IPS-20b (cell line): ENCODE results near the gene CEP89.

Experiments
- H3K27ac ChIP-seq: one replicate; pipeline ENCODE4 v1.5.1; 2013; ENCODE audit warnings: low read length
- H3K27me3 ChIP-seq: 2 replicates; pipeline ENCODE4 v1.6.1; 2013; ENCODE audit warnings: mild to moderate bottlenecking, low read length, inconsistent platforms; ENCODE audit not compliant: insufficient read depth
- H3K36me3 ChIP-seq: 2 replicates; pipeline ENCODE4 v1.6.1; 2013; ENCODE audit warnings: low read depth, mild to moderate bottlenecking, inconsistent platforms, low read length, moderate library complexity; ENCODE audit not compliant: insufficient read depth
- H3K4me1 ChIP-seq: 2 replicates; pipeline ENCODE4 v1.6.1; 2013; ENCODE audit warnings: mild to moderate bottlenecking, control low read depth, inconsistent platforms, low read length, moderate library complexity; ENCODE audit not compliant: insufficient read depth
- H3K4me3 ChIP-seq: 2 replicates; pipeline ENCODE4 v1.5.1; 2013; ENCODE audit warnings: mild to moderate bottlenecking, low read length, inconsistent platforms
- H3K9ac ChIP-seq: 2 replicates; pipeline ENCODE4 v1.6.1; 2013; ENCODE audit warnings: low read depth, mild to moderate bottlenecking, inconsistent platforms, low read length, moderate library complexity
- H3K9me3 ChIP-seq: 2 replicates; pipeline ENCODE4 v1.6.1; 2013; ENCODE audit warnings: mild to moderate bottlenecking, low read depth, low read length, inconsistent platforms; ENCODE audit not compliant: insufficient read depth

The CEP89 gene

DNA sequence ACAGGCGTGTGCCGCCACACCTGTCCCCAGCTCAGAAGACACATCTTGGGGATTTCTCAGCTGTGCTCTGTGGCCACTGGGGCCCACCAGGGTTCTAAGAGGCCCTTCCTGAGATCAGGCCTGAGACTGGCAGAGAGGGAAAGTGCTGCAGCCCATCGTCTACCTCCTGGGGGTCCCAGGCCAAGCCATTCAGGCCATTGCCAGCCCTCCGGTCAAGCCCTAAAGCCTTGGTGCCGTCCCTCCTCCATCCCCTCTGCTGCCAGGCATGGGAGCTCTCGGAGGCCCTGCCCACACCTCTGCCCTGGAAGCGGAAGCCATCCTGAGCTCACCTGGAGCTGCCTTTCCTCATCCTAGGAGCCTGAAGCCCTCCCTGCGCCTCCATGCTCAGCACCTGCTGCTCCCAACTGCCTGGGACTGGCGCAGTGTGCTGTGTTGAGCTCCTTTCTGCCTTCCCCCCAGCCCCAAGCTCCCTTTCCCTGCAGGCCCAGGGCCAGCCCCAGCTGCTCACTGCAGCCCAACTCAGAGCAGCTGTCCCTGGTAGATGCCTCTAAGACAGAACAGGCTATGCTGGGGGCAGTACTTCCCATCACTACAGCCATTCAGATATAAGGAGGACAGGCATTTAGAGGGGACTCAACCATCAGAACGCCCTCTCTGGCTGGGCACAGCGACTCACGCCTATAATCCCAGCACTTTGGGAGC, 105.0 kb downstream of the CEP89 start:
- no peaks in the 10 kb centered on the region for H3K27me3 ChIP-seq
- H3K27ac ChIP-seq, result no peak overlapping the region
- no peak overlapping the region for H3K9ac ChIP-seq
- no peaks in the 10 kb centered on the region for H3K36me3 ChIP-seq
- no peak overlapping the region for H3K4me3 ChIP-seq
- no peaks in the 10 kb centered on the region for H3K9me3 ChIP-seq
- no peaks in the 10 kb centered on the region for H3K4me1 ChIP-seq

DNA sequence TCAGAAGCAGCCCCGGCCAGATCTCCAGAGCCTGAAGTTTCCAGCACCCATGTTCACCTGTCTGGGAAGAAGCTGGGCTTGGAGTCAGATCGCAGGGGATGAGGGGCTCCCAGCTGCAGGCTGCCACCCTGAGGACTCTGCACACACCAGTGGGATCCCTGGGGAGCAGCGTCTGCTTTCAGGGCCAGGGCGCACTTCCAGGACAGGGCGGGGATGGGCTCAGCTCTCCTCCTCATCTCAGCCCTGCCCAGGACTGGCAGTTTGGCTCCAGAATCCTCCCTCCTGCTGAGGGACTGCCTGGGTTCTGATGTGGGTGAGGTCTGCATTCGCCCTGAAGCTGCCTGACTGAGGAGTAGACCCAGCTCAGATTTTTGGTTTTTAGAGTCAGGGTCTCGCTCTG, 105.7 kb downstream of the CEP89 start:
- H3K36me3 ChIP-seq, result no peaks in the 10 kb centered on the region
- no peaks in the 10 kb centered on the region for H3K9me3 ChIP-seq
- H3K4me1 ChIP-seq, result no peaks in the 10 kb centered on the region
- no peak overlapping the region for H3K27ac ChIP-seq
- H3K27me3 ChIP-seq, result no peaks in the 10 kb centered on the region
- H3K4me3 ChIP-seq, result no peak overlapping the region
- H3K9ac ChIP-seq, result no peak overlapping the region

DNA sequence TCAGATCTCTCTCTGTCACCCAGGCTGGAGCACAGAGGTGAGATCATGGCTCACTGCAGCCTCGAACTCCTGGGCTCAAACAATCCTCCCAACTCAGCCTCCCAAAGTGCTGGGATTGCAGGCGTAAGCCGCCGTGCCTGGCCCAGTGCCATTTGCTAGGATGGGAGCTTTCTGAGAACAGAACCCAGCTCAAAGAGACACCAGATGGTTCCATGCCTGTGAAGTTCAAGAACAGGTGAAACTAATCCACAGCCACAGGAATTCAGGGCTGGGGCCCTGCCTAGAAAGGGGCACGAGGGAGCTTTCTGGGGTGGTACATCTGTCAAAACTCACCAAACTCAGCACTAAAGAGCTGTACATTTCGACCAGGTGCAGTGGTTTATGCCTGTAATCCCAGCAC, 106.4 kb downstream of the CEP89 start:
- H3K9me3 ChIP-seq, result no peaks in the 10 kb centered on the region
- H3K36me3 ChIP-seq, result no peaks in the 10 kb centered on the region
- no peak overlapping the region for H3K4me3 ChIP-seq
- H3K4me1 ChIP-seq, result no peaks in the 10 kb centered on the region
- no peaks in the 10 kb centered on the region for H3K27me3 ChIP-seq
- no peak overlapping the region for H3K9ac ChIP-seq
- H3K27ac ChIP-seq, result no peak overlapping the region

DNA sequence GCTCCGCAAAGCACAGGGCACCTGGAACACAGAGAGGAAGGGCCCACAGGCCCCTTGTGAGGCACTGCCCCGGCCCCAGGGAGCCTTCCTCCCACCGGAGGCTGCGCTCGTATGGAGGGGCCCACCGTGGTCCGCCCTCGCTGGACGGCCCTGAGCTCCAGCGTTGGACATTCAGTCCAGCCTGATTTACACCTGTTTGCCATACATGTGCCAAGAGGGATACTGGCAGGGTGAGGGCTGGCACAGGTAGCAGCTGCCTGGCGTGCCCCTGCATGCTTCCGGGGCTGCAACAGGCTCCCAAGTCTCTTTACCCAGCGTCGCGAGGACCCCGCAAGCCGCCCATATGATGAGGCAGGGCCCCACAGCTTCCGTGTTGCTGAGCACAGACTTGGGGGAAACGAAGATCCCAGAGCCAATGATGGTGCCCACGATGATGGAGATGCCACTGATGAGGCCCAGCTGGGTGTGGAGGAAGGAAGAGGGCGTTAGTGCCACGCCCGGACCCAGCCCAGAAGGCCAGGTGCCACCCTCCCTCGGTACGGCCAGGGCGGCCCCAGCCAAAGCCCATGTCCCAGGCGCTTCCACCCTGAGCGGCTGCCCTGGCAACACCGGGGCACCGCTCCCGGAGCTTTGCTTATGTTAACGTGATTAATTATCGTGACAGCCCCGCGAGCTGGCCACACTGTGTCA, 107.3 kb downstream of the CEP89 start:
- Histone ChIP-seq H3K4me1 (no peaks in the 10 kb centered on the region), H3K9ac (no peak overlapping the region), H3K9me3 (no peaks in the 10 kb centered on the region), H3K27ac (no peak overlapping the region), H3K4me3 (no peak overlapping the region), H3K27me3 (no peaks in the 10 kb centered on the region), H3K36me3 (no peaks in the 10 kb centered on the region)

DNA sequence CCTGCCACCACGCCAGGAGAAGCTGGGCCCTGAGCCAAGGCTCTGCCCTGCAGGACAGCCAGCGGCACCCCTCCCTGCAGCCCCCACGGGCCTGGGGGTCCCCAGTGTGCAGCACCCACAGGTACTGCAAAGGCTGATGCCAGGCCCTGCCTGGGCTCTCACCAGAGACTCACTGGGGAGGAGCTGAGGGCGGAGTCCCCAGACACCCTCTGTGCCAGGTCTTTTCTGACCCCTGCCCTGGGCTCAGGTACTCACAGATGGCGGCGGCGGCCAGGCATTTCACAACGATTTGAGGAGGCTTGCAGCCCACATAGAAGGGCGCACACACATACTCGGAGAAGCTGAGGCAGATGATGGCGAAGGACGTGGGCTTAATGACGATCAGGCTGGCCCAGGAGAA, 107.9 kb downstream of the CEP89 start:
- H3K9ac ChIP-seq, result no peak overlapping the region
- no peaks in the 10 kb centered on the region for H3K27me3 ChIP-seq

DNA sequence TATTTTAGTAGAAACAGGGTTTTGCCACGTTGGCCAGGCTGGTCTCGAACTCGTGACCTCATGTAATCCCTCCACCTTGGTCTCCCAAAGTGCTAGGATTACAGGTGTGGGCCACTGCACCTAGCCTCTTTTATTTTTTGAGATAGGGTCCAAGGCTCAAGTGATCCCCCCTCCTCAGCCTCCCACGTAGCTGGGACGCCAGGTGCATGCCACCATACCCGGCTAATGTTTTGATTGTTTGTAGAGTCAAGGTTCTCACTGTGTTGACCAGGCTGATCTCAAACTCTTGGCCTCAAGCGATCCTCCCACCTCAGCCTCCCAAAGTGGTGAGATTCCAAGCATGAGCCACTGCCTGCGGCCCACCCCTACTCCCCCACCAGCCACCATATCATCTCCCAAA, 108.5 kb downstream of the CEP89 start:
- H3K4me3 ChIP-seq, result no peak overlapping the region
- no peak overlapping the region for H3K27ac ChIP-seq
- H3K9ac ChIP-seq, result no peak overlapping the region
- no peaks in the 10 kb centered on the region for H3K27me3 ChIP-seq
- H3K9me3 ChIP-seq, result no peaks in the 10 kb centered on the region
- no peaks in the 10 kb centered on the region for H3K36me3 ChIP-seq
- no peaks in the 10 kb centered on the region for H3K4me1 ChIP-seq

More for the DNA sequence above, 107.9 kb downstream of the CEP89 start:
- Histone ChIP-seq H3K27ac (no peak overlapping the region), H3K4me3 (no peak overlapping the region), H3K4me1 (no peaks in the 10 kb centered on the region), H3K9me3 (no peaks in the 10 kb centered on the region), H3K36me3 (no peaks in the 10 kb centered on the region)

DNA sequence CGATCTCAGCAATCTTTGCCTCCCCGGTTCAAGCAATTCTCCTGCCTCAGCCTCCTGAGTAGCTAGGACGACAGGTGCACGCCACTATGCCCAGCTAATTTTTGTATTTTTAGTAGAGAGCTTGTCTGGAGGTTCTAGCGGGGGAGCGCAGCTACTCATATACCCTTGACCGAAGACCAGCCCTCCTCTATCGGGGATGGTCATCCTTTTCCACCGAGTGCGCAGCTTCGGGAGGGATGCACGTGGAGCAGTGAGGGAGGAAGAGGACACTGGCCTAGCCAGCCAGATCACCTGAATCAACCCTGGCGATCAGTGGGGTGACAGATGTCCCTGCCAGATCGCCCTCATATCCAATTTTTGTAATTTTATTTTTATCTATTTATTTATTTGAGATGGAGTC, 109.0 kb downstream of the CEP89 start:
- H3K4me1 ChIP-seq, result no peaks in the 10 kb centered on the region
- no peak overlapping the region for H3K4me3 ChIP-seq
- H3K9ac ChIP-seq, result no peak overlapping the region
- H3K27ac ChIP-seq, result no peak overlapping the region
- H3K36me3 ChIP-seq, result no peaks in the 10 kb centered on the region
- no peaks in the 10 kb centered on the region for H3K9me3 ChIP-seq
- no peaks in the 10 kb centered on the region for H3K27me3 ChIP-seq

DNA sequence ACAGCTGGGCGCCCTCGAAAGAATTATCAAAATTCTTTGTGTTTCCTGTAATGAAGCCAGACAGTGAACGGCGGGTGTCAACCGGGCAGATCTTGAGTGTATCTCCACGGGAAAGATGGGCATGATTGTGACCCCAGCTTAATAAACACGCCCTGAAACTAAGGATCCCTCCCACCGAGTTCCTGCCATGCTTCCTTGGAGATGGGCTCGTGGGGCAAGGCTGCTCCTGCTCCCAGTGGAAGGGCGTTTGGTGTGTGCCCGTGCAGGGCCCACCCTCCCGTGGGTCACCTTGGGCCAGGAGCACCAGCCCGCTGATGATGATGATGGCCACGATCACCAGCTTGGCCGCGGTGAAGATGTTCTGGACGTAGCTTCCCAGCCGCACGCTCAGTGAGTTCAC, 109.6 kb downstream of the CEP89 start:
- H3K4me1 ChIP-seq, result no peaks in the 10 kb centered on the region
- no peak overlapping the region for H3K27ac ChIP-seq
- no peaks in the 10 kb centered on the region for H3K9me3 ChIP-seq
- H3K9ac ChIP-seq, result no peak overlapping the region
- no peaks in the 10 kb centered on the region for H3K36me3 ChIP-seq
- H3K27me3 ChIP-seq, result no peaks in the 10 kb centered on the region
- H3K4me3 ChIP-seq, result no peak overlapping the region

DNA sequence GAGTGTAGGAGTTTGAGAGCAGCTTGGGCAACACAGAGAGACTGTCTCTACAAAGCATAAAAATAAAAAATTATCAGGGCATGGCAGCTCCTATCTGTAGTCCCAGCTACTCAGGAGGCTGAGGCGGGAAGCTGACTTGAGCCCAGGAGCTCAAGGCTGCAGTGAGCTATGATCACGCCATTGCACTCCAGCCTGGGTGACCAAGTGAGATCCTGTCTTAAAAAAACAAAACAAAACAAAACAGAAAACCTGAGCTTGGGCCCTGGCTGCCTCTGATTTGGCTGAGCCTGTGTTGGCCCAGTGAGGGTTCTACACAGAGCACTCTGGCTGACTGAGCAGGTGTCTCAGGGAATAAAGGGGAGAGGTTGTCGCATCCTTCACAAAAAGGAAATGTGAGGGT, 110.2 kb downstream of the CEP89 start:
- Histone ChIP-seq H3K27ac (no peak overlapping the region), H3K27me3 (no peaks in the 10 kb centered on the region), H3K9ac (no peak overlapping the region), H3K36me3 (no peaks in the 10 kb centered on the region), H3K4me3 (no peak overlapping the region), H3K4me1 (no peaks in the 10 kb centered on the region), H3K9me3 (no peaks in the 10 kb centered on the region)

DNA sequence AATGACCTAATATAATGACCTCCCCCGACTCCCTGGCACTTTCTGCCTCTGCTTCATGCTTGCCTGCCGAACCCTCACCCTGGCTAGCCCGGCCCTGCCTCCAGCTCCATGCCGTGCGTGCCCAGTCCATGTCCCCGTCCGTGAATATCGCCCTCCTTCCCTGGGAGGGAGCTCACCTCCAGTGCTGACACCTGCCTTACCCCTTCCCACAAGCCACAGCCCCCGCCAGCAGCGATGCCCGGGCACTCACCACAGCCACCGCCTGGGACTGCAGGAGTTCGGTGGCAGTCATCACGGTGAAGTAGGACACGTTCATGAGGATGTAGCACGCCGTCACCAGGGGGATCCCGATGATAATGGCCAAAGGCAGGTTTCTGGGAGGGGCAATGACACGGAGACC, 112.2 kb downstream of the CEP89 start:
- Histone ChIP-seq H3K9ac (no peak overlapping the region), H3K27me3 (no peaks in the 10 kb centered on the region), H3K27ac (no peak overlapping the region), H3K9me3 (no peaks in the 10 kb centered on the region), H3K4me3 (no peak overlapping the region), H3K36me3 (no peaks in the 10 kb centered on the region), H3K4me1 (no peaks in the 10 kb centered on the region)

DNA sequence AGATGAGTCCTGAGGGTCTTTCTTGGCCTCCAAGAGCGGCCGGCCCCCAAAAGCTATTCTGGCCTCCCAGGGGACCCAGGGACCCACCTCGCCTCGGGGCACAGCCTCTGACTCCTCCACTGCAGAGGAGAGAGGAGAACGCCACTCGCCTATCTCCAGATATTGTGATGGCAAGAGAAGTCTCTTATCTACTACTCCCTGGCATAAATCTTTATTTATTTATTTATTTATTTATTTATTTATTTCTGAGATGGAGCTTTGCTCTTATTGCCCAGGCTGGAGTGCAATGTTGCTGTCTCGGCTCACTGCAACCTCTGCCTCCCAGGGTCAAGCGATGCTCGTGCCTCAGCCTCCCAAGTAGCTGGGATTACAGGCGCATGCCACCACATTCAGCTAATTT, 113.2 kb downstream of the CEP89 start:
- no peaks in the 10 kb centered on the region for H3K27me3 ChIP-seq
- no peak overlapping the region for H3K27ac ChIP-seq
- no peaks in the 10 kb centered on the region for H3K9me3 ChIP-seq
- no peaks in the 10 kb centered on the region for H3K4me1 ChIP-seq
- no peak overlapping the region for H3K4me3 ChIP-seq
- H3K36me3 ChIP-seq, result no peaks in the 10 kb centered on the region
- no peak overlapping the region for H3K9ac ChIP-seq

DNA sequence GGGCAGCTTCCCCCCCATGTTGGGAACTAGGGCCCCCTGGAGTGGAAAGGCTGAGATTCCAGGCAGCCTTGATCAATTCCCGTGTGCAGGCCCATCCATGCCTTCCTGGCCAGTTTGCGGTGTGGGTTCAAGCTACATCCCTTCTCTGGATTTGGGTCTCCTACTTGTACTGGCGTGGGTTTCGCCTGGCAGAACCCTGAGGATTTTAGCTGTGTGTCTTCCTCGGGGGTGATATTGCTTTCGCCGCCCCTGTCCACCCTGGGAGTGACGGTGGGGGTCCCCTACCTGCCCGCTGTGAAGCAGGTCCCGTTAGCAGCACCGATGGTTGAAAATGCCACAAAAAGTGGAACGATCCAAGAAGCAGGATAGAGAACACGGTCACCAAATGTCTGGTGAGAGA, 113.6 kb downstream of the CEP89 start:
- Histone ChIP-seq H3K27me3 (no peaks in the 10 kb centered on the region), H3K4me3 (no peak overlapping the region), H3K4me1 (no peaks in the 10 kb centered on the region), H3K9me3 (no peaks in the 10 kb centered on the region), H3K27ac (no peak overlapping the region), H3K36me3 (no peaks in the 10 kb centered on the region), H3K9ac (no peak overlapping the region)
